DND-41 (cell line): ENCODE measurements around the gene CHIC1.
"Not testable (repeated sequence)": the region's sequence is repeated elsewhere in the genome, so short reads cannot be mapped to it uniquely, and the experiment has no call there.

Source experiments
- CTCF ChIP-seq: IDR thresholded peaks from 2 replicates; pipeline ENCODE4 v1.5.1; 2012; ENCODE audit warnings: borderline replicate concordance, low read length, moderate library complexity, mild to moderate bottlenecking; ENCODE audit not compliant: poor library complexity, severe bottlenecking; ENCODE audit errors: extremely low read depth
- EZH2 ChIP-seq: IDR thresholded peaks from 3 replicates; pipeline ENCODE4 v1.6.1; 2012; ENCODE audit warnings: borderline replicate concordance, low read depth, mild to moderate bottlenecking, moderate library complexity, low read length, inconsistent platforms; ENCODE audit not compliant: severe bottlenecking

- not testable (repeated sequence) for TF ChIP-seq CTCF, EZH2
Observed at GRCh38 chrX:73707014-73707413, 144.0 kb downstream of the CHIC1 start.
